Activated naive CD4-positive, alpha-beta T cell (primary cell): ENCODE results near the gene GNAO1.

Experiments used
- DNase-seq, 4 experiments: peaks; one replicate each; lab custom pipeline; 2025; lab: John Stamatoyannopoulos, UW

GNAO1 gene

GRCh38 chr16:56314244-56314850, 123.1 kb downstream of the GNAO1 start:
- no peak for DNase-seq

GRCh38 chr16:56315955-56316354, 124.7 kb downstream of the GNAO1 start:
- DNase-seq: no peak

GRCh38 chr16:56316545-56316944, 125.3 kb downstream of the GNAO1 start:
- no peak for DNase-seq

GRCh38 chr16:56317998-56318826, 126.9 kb downstream of the GNAO1 start:
- peak; percentile 42 to 59 (median 46) for DNase-seq

- DNase-seq: no peak
These were observed 127.5 kb downstream of the GNAO1 start for GRCh38 chr16:56318827-56319140.

- no peak for DNase-seq
These were observed 128.1 kb downstream of the GNAO1 start for GRCh38 chr16:56319376-56319775.

- no peak for DNase-seq
These were observed 128.8 kb downstream of the GNAO1 start for GRCh38 chr16:56320056-56320455.

- no peak for DNase-seq
These were observed 129.7 kb downstream of the GNAO1 start for GRCh38 chr16:56320811-56321558.

GRCh38 chr16:56321571-56321970, 130.3 kb downstream of the GNAO1 start:
- DNase-seq: no peak

GRCh38 chr16:56324406-56324805, 133.1 kb downstream of the GNAO1 start:
- DNase-seq: no peak

- no peak for DNase-seq
These were observed 134.7 kb downstream of the GNAO1 start for GRCh38 chr16:56325956-56326355.

- no peak for DNase-seq
These were observed 136.0 kb downstream of the GNAO1 start for GRCh38 chr16:56327071-56327928.

GRCh38 chr16:56327929-56328258, 136.6 kb downstream of the GNAO1 start:
- no peak for DNase-seq

GRCh38 chr16:56328276-56329022, 137.2 kb downstream of the GNAO1 start:
- no peak for DNase-seq

GRCh38 chr16:56329887-56330286, 138.6 kb downstream of the GNAO1 start:
- DNase-seq: no peak

GRCh38 chr16:56330476-56330875, 139.2 kb downstream of the GNAO1 start:
- DNase-seq: no peak

- no peak for DNase-seq
These were observed 140.1 kb downstream of the GNAO1 start for GRCh38 chr16:56331399-56331798.

- no peak for DNase-seq
These were observed 140.6 kb downstream of the GNAO1 start for GRCh38 chr16:56331915-56332314.

GRCh38 chr16:56332464-56333079, 141.3 kb downstream of the GNAO1 start:
- DNase-seq: no peak

GRCh38 chr16:56334761-56335160, 143.5 kb downstream of the GNAO1 start:
- no peak for DNase-seq

GRCh38 chr16:56336071-56336688, 144.9 kb downstream of the GNAO1 start:
- DNase-seq: no peak
